HG03520 (cell line): Measurements from ENCODE around the gene ZNF467.
A peak's percentile ranks its signal among the peaks of the same experiment; 100 is the strongest.

Source experiments
- ATAC-seq: cut with Tn5 transposase; IDR thresholded peaks from one replicate; pipeline ENCODE4 v1.9.1; 2021; ENCODE audit warnings: mild to moderate bottlenecking, moderate library complexity; ENCODE audit not compliant: unreplicated experiment

The ZNF467 gene

DNA sequence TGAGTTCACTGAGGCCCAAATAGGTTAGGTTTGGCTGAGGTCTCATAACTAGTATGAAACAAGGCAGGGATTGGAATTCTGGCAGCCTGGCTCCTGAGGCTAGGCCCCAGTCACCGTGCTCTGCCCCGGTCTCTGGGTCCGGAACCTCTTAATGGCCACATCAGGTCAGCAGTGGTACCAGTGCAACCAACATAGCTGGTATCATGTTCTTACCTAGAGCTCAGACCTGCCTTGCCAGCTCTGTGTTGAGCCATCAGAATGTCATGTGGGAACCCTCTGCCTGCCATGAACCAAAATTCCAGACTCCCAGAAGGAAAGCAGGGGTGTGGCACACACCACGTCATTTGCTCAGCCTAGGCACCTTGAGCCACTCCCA lies 56.5 kb downstream of the ZNF467 start:
- ATAC-seq = no peak

DNA sequence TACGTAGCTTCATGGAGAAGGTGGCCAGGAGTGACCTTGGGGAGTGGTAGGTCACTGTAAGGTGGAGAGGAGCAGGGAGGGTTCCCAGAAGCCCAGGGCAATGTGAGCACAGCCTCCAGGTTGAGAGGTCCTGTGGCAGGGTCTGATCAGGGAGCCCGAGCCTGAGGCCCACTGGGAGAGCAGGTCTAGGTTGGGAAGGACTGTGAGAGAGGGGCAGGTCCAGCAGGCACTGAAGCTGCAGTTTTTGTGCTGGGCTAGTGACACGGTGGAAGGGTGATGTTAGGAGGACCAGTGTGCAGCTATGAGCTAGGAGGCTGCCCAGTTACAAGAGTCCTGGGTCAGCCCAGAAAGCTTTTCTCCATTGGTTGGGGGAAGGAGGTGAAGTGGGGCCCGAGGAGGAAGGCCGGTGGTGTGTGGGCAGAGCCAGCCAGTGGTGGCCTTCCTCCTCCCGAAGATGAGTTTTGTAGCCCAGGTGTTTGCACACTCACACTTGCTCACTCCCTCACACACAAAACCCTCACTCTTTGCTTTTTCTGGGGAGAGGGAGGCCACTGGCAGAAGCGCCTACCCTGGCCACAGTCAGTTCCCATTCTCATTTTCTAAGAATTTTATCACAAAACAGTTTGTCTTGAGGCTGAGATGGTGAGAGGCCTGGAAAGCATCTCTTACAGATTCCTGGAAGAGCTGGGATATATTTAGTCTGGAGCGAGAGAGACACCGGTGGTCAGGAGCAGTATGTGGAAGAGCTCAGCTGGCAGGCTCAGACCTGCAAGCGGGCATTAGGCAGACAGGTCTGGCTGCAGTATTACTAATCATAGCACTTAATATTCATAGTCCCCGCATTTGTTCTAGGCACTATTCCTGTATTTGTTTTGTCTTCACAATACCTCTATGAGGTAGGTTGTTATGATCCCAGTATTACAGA lies 57.1 kb downstream of the ZNF467 start:
- ATAC-seq = no peak

DNA sequence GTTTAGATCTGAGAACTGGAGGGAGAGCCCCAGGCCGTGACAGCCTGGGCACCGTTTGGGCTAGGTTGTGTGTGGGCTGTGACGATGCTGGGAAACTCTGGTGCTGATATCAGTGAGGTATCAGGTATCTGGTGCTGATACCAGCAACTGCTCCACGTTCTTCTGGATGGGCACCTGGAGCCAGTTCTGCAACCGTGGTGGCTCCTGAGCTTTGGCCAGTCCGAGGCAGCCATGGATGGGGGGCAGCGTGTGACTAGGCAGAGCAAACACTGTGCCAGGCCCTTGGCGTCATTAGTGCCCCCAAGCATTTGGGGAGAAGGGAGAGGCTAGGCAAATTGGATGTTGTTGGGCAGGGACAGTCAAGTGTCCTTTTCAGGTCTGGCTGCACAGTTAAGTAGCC lies 57.9 kb downstream of the ZNF467 start:
- ATAC-seq = no peak

DNA sequence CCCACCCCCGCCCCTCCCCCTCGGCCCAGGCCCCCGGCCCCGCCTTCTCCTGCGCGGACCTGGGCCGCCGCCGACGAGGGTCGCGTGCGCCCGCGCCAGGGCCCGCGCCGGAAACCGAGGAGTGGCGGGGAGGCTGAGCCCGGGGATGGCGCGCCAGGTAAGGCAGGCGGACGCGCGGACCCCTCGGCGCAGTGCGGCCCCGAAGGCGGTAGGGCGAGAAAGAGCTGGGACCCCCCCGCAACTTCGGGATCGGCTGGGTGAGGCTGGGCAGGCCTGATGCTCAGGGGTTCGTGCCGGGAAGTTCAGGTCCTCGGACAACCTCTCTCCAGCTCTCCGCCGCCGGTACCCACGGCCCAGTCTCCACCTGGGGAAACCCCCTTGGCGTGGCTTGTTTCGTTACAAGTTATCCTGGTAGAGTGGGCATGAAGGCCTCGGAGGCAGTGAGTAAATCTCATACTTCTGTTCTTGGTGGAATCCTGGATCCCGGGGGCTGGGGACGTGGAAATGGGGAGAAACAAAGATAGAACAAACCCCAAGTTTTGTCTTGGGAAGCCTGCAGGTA lies 58.4 kb downstream of the ZNF467 start:
- peak; percentile 22 for ATAC-seq
